ENCODE data around the gene CLDND1.

CLDND1 gene

DNA sequence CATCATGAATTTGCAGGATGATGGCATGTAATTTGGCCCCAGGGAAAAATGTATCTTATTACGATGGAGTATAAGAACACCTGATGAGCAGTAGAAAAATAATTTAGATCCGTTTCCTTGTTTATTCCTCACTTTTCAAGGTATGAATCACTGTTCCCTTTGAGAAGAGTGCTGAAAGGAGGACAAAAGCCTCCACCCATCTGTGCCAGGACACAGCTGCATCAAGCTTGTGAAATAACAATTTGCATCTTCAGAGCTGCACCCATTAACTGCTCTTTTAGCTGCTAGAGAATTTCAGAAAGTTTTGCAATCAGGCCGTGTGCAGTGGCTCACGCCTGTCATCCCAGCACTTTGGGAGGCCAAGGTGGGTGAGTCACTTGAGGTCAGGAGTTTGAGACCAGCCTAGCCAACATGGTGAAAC, 9.6 kb downstream of the CLDND1 start:
- DNase-seq: no peak

DNA sequence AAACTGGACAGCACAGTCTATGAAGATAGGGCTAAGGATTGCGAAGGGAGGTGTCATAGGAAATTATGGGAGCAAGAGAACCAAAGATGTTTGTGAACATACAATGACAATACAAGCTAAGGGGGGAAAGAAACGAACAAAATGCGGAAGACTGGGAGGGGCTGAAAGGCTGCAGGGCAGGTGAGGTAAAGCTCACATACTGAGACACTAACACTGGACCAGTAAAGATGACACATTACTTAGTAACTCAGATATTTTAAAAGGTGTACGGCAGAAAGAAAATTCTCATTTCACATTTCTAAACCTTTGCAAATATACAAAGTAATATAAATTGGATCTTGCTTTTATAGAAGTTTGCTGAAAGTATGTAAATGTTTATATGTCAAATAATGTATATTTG, 10.1 kb downstream of the CLDND1 start:
- DNase-seq: no peak

DNA sequence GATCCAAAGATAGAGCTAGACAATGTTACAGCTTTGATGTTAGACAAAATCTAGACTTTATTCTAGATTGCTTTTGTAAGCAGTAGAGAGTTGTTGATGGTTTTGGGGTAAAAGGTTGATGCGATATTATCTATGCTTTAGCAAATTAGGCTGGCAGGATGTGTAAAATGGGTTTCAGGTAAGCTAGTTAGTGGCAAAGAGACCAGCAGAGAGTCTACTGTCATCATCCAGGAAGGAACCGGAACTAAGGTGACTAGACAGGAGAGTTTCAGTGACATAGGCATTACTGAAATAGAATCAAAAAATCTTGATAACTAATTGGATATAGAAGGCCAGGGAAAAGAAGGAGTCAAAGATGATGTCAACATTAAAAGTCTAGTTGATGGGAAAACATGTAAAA, 14.1 kb downstream of the CLDND1 start:
- DNase-seq: no peak

DNA sequence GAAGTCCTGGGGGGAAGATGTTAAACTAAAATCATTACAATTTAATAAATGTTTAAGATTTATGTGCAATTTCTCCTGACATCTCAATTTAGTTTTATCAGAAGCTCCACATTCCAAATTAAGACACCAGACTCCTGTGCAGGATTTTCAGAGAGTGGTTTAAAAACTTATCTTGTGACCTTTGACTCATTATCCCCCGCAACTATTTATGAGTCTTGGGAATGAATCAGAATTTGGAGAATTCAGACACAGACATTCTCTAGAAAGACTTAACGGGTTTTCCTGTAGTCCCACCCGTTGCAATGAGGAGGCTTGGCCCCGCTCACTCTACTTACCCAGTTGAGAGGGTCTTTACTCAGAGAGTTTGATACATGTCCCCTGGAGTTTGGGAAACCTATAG, 18.2 kb downstream of the CLDND1 start:
- DNase-seq: no peak

DNA sequence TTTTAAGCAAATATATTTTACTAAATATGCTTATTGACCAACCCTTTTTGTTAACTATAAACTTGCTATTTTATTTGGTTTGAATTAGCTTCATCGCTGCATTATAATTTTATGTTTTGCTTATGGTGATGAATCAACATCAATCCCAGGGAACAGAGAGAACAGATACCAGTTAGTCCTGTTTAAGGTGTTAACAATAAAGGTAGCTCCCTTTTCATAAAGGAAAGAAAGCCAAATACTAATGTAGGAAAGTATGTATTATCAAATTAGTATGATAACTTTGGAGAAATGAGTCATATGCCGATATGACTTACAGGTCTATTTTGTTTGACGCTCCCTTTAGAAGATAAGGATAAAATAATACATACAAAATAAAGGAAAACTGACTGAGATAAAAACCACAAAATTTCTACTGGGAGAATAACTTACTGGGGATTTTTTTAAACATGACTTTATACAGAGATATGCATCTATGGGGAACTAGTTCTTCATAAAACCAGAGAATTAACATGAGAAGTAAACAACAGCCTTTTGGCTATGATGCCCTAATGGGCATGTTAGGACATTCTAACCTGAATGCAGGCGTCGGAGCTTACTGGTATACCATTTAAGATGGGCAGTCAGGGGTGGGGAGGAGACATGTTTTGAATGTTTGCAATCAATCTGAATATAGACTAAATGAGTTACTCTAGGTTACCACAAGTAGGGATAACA, 20.7 kb downstream of the CLDND1 start:
- no peak for DNase-seq

DNA sequence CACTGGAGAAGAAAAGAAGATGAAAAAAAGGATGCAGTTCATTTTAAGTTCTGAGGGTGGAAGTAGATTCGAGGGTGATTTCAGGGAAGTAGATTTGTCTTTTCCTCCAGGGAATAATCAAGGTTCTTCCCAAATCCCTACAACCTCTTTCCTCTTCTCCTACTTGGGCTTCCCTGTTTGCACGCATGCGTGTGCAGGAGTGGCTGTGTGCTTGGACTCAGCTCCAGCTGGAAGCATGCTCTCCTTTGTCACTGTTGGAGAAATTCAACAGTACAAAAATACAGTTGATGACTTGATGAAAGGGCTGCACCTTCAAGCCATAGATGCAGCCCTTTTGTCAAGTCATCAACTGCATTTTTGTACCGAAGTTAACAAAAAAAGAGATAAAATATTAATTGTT, 21.4 kb downstream of the CLDND1 start:
- DNase-seq: no peak

DNA sequence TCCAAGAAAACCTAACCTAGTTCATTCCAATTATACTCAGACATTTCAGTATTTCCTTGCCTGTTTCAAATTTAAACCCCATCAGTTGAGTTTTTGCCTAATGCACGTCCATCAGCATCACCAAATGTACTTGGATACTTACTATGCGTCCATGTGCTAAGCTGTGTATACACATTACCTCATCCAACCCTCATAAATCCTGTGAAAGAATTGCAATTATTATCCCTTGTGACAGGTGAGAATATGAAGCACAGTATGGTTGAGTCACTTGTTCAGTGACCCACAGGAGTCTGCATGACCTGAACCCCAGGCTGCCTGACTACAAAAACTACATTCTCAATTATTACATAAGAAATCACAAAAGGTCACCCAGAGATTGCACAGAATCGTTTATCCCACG, 22.7 kb downstream of the CLDND1 start:
- DNase-seq: no peak

- DNase-seq: no peak
Measured at GRCh38 chr3:98497381-98497780, 25.3 kb downstream of the CLDND1 start, which contains the start of gene OR5K2. OR5K2 (plus strand) TSS chr3:98497681; CDS start chr3:98497681, 0 bp downstream.

DNA sequence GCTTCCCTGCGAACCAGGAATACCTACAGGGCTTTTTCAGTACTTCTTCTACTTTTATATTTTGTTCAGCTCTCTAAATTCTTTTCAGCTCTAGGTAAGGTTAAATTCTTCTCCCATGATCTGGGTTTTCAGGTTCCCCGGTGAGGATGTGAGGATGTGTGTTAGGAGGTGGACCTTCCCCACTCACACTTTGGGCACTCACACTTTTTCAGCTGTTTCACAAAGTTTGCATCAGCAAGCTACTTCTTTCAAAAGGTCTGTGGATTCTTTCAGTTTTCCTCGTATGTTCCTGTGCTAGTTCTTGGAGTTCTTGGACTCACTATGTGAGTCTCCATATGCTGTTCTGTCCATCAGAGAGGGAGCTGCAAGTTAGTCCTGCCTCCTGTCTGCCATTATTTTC, 39.1 kb downstream of the CLDND1 start:
- DNase-seq: no peak

- no peak for DNase-seq
Measured at GRCh38 chr3:98482717-98483482, 39.8 kb downstream of the CLDND1 start.
